ENCODE data around the gene CHP1.
"Not testable (repeated sequence)": the region's sequence is repeated elsewhere in the genome, so short reads cannot be mapped to it uniquely, and the experiment has no call there.

Gene CHP1

GRCh38 chr15:41235929-41236328 is 4.9 kb downstream of the CHP1 start:
- no peak for DNase-seq (ENCODE audit: low read depth in 1 of 2, low spot score in 1 of 2)
- no peak overlapping the region for H3K27ac ChIP-seq (replicated peaks)
- TF ChIP-seq POLR2AphosphoS5 (IDR thresholded peaks at IDR 0.05; ENCODE audit: low read depth) (no peak), CTCF (IDR thresholded peaks at IDR 0.05; ENCODE audit: insufficient read depth, low read length) (no peak), REST (IDR thresholded peaks at IDR 0.05; ENCODE audit: insufficient replicate concordance, low read depth) (no peak), GABPA (IDR thresholded peaks at IDR 0.05; ENCODE audit: low read depth) (no peak), SPI1 (IDR thresholded peaks at IDR 0.05; ENCODE audit: borderline replicate concordance, low read depth) (no peak)
- no peak overlapping the region for H3K4me3 ChIP-seq (replicated peaks; ENCODE audit: insufficient read depth, low read length)
- no peaks in the 10 kb centered on the region for H3K27me3 ChIP-seq (ENCODE audit: insufficient read depth, poor library complexity, severe bottlenecking)

GRCh38 chr15:41238100-41238499 is 7.0 kb downstream of the CHP1 start:
- Histone ChIP-seq H3K27me3 (ENCODE audit: insufficient read depth, poor library complexity, severe bottlenecking) (no peaks in the 10 kb centered on the region), H3K27ac (replicated peaks) (no peak overlapping the region), H3K4me3 (replicated peaks; ENCODE audit: insufficient read depth, low read length) (no peak overlapping the region)
- DNase-seq (ENCODE audit: low read depth in 1 of 2, low spot score in 1 of 2): no peak
- no peak for TF ChIP-seq GABPA (IDR thresholded peaks at IDR 0.05; ENCODE audit: low read depth)
- no peak for TF ChIP-seq POLR2AphosphoS5 (IDR thresholded peaks at IDR 0.05; ENCODE audit: low read depth)
- no peak for TF ChIP-seq REST (IDR thresholded peaks at IDR 0.05; ENCODE audit: insufficient replicate concordance, low read depth)
- no peak for TF ChIP-seq SPI1 (IDR thresholded peaks at IDR 0.05; ENCODE audit: borderline replicate concordance, low read depth)
- no peak for TF ChIP-seq CTCF (IDR thresholded peaks at IDR 0.05; ENCODE audit: insufficient read depth, low read length)

DNA sequence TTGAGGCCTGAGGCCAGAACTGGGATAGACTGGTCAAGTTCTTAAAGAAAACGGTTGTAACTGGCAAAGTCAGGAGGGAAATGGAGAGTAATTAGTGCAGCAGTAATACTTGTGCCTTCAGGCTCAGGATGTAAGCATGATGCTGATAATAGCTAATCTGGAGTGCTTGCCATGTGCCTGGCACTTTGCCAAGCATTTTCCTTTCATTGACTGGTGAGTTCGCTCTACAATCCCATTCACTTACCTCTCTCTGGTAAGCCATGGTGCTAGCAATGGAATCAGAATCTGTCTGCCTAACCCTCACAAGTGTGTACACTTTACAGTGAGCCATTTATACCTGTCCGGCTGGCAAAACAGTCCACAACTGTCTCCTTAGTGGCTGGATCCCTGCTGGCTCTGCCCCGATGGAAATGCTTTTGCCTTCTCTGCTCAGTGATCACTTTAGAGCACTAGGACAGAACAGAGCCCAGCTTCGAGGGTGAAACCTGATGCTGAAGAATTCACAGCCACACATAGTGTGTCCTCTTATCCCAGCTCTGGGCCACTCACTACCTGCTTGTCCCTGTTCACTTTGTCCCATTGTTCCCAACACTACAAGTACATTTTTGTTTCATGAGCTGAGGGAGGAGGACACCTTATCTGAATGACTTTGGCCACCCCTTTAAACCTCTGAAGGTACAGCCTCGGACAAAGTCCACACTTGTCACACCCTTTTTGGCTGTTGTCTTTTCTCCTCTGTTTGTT is 10.3 kb downstream of the CHP1 start:
- no peaks in the 10 kb centered on the region for H3K27me3 ChIP-seq (ENCODE audit: insufficient read depth, poor library complexity, severe bottlenecking)
- no peak for DNase-seq (ENCODE audit: low read depth in 1 of 2, low spot score in 1 of 2)
- no peak overlapping the region for H3K4me3 ChIP-seq (replicated peaks; ENCODE audit: insufficient read depth, low read length)
- H3K27ac ChIP-seq (replicated peaks): no peak overlapping the region
- TF ChIP-seq GABPA (IDR thresholded peaks at IDR 0.05; ENCODE audit: low read depth) (no peak), SPI1 (IDR thresholded peaks at IDR 0.05; ENCODE audit: borderline replicate concordance, low read depth) (no peak), CTCF (IDR thresholded peaks at IDR 0.05; ENCODE audit: insufficient read depth, low read length) (no peak)

- not testable (repeated sequence) for H3K4me3 ChIP-seq (replicated peaks; ENCODE audit: insufficient read depth, low read length); H3K27me3 ChIP-seq (ENCODE audit: insufficient read depth, poor library complexity, severe bottlenecking); H3K27ac ChIP-seq (replicated peaks); DNase-seq (ENCODE audit: low read depth in 1 of 2, low spot score in 1 of 2)
Observed at GRCh38 chr15:41250745-41251144, 19.7 kb downstream of the CHP1 start.

Data from HL-60 (cell line).